HG03565 (cell line): ENCODE results near the gene PHF21B.

Experiments
- ATAC-seq: cut with Tn5 transposase; IDR thresholded peaks from one replicate; pipeline ENCODE4 v1.9.1; 2021; ENCODE audit warnings: mild to moderate bottlenecking, moderate library complexity; ENCODE audit not compliant: unreplicated experiment

The PHF21B gene

DNA sequence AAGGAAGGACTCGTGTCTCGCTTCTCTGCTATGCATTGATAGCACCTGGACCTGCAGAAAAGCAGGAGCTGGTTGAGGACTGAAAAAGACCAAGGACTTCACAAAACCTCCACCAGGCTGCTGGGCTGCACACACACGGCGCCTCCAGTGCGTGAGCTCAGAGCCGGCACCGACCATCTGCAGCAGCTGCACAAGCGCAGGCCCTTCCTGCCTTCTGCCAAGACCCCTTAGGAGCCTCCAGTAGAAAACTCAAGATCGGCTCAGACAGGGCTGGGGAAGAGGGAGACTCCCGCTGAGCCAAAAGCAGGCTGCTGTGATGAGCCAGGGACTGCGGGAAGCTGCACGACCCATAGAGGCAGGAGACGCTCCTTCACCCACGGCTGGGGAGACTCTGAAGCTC lies 70.9 kb downstream of the PHF21B start:
- no peak for ATAC-seq

DNA sequence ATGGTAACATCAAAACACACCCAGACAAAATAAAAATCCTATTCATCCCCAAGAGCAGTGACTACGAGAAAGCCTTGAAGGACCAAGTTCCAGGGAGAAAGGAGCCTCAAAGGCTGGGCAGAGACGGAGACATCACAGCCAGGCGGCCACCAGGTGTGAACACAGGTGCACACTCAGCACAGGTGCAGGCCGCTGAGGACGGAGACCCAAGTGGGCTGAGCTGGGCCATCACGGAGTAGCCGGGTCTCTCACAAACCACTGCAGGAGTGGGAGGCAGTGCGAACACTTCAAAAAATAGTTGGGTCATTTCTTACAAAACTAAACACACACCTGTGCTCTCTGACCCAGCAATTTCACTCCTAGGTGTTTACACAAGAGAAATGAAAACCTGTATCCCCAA lies 72.6 kb downstream of the PHF21B start:
- no peak for ATAC-seq

DNA sequence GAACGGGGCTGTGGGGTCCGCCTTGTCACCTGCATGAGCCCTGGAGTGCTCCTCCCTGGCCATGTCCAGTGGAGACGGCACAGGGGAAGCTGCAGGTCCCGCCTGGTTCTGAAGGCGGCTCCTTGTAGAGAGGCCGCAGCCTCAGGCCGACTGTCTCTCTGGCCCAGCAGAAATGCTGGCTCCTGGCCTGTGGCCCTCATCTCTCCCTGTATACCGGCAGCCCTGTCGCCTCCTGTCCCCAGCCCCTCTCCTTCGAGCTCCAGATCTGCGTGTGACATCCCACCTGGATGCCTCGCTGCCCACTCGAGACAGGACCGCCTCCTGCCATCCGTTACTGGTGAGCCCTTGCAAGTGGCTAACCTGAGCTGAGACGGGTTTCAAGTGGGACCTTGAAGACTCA lies 73.6 kb downstream of the PHF21B start:
- no peak for ATAC-seq

DNA sequence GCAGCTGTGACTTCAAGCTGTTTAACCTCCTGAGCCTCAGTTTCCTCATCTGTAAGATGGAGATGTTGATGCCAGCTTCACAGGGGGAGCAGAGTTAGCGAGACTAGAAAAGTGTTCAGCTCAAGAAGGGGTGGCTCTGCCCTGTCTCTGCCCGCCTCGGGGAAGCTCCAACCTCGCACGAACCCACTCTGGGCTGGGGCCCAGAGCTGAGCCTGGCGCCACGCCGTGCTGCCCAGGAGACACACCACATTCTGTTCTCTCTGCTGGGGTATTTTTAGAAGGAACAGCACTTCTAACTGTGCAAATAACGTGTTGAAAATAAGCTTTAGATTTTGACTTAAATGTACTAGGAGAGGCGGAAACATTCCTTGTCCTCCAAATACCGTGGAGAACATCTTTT lies 74.1 kb downstream of the PHF21B start:
- no peak for ATAC-seq

DNA sequence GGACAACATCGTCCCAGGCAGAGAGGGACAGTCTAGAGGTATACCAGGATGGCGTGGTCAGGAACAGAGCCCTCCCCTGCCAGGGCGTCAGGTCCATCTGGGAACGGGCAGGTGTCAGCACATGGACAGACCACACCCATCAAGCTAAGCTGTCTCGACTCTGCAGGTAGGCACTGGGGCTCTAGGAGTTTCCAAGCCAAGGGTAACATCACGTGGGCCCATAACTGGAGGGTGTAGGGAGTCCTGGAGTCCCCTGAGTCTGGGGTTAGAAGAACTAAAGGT lies 75.4 kb downstream of the PHF21B start:
- no peak for ATAC-seq

DNA sequence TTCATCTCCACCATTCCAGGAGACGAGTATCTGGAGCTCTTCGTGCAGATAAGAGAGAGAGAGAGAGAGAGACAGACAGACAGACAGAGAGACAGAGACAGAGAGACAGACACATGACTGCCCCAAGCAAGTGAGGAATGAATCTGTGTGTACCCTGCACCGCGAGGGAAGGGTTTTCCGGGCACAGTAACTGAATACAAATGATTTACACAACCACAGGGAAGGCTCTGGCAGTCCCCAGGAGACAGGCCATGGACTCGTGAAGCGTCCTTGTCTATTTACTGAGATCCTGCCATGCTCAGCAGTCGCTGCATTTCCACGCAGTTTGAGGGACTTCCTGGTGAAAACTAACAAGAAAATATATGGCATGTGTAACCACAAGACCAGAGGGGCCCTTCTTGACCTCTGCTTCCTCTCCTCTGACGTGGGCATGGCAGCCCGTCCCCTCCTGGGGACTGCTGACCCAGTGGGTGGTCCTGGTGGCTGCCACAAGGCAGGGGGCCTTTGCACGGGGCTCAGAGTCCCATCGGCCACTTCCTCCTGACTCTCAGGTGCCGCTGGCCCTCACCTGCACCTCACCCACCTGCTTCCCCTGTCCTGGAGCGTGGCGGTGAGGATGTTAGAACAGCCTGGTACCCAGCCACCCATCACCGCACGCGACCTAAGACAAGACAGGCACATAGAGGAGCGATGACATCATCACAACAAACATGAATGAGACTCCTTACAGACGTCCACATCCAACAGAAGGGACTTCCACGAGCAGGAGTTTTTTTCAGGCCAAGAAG lies 75.9 kb downstream of the PHF21B start:
- ATAC-seq, result no peak

DNA sequence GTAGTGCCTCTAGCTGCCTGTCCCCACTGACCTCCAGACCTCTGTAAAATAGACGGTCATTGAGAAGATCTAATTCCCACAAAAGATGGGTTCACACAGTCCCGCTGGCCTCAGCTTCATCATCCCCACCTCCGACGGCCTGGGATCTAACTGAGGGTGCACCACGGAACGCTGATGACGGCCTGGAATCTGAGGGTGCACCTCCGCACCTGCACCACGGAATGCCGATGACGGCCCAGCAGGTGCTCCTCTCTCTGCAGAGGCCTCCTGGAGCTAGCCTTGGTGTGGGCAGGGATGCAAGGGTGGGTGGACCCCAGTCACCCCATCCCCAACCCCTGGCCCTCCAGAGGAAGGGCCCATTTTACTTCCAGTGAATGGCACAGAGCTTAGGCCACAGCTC lies 77.3 kb downstream of the PHF21B start:
- no peak for ATAC-seq

DNA sequence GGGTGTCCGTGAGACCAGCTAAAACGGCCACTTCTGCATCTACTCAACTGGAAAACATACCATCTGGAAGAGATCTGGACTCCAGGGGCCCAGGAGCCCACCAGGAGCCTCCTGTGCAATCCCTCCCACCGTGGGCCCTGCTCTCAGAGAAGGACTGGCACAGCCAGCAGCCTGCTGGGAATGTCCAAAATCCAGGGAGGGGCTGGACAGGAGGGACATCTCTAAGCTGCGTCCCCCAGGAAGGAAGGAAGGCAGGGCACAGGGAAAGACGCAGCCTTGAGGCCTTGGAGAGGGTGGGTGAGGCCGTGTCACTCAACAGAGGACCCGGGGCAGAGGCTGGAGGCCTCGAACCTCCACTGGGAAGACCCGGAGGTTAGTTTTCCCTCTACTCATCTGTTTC lies 78.0 kb downstream of the PHF21B start:
- ATAC-seq, result no peak

DNA sequence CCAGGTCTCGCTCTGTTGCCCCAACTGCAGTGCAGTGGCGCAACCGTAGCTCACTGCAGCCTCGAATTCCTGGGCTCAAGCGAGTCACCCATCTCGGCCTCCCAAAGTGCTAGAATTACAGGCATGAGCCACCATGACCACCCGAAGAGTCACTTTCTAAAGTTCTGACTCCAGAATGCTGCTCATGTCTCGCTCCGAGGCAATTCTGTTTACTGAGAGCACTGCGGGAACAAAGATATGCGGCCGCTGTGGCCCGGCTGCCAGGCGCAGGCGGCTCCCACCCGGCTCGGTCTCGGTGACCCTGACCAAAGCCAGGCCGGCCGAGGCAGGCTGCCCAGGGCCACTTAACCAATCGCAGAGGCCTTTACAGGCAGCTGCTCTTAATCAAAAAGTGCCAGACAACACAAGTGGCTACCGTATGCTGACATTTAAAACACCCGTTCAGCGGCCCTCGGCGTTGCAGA lies 78.7 kb downstream of the PHF21B start:
- no peak for ATAC-seq

DNA sequence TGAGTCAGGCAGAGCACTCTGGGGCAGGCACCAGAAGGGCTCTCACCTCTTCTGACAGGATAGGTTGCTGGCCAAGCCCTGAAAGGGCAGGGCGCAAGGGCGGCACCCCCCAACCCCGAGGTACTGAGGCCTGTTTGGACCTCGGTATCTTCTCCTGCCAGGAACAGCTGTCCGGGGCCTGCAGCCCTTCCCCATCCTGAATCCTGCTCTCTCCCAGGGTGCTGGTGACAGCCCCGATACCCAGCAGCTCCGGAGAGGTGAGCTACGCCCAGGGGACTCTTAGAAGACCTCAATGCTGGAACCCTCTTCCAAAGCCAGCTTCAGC lies 79.1 kb downstream of the PHF21B start:
- ATAC-seq, result no peak

DNA sequence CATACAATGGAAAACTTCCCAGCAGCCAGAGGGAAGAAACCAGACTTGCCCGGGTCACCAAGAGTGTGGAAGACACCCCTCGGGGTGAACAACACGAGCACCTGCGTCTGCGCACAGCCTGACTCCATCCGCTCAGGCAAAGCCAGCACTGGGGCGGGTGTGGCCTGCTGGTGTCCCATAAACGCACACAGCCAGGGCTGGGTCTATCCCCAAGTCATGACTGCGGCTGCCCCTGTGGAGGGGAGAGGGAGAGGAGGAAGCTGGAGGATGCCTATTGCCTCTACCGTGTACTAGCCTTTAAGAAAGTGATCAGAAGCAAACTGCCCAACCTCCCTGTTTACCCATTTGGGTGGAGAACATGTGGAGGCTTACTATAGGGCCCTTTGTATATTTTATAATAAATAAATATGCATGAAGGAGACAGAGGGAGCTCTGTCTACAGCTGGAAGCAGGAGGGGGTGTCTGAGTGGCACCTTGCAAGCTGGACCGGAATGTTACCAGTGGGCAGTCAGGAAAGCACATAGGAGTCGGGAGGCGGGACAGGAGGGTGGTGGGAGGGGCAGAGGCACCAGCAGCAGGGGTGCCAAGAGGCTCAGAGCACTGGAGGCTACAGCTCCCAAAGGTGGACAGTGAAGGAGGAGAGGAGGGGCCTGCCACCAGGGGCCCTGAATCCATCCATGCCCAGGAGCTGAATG lies 79.6 kb downstream of the PHF21B start:
- ATAC-seq, result no peak

DNA sequence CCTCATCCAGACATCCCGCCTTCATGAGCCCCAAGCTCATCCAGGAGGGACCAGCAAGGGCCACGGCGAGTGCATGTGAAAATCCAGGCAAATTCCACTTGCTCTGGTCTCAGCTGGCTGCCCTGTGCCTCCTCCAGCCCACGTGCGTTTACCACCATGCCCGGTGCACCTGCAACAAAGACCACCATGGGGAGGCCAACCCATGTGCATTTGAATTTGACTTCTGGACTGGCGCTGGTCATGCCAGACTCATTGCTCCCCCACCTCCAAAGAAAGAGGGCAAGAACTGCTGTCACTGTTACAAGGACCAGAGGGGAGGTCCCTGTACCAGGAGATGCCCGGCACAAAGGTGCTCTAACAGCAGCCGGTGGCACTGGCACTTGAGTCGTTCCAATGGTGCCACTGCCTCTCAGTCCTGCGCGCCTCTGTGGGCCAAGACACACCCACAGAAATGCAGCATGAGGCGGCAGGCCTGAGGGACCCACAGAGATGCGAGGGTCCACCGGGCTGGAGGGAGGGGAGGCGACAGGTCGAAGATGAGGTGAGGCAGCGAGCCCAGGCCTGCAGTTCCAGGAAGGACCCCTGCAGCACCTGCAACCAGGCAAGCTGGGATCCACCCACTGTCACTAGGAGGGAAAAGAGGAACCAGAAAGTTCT lies 80.3 kb downstream of the PHF21B start:
- no peak for ATAC-seq

DNA sequence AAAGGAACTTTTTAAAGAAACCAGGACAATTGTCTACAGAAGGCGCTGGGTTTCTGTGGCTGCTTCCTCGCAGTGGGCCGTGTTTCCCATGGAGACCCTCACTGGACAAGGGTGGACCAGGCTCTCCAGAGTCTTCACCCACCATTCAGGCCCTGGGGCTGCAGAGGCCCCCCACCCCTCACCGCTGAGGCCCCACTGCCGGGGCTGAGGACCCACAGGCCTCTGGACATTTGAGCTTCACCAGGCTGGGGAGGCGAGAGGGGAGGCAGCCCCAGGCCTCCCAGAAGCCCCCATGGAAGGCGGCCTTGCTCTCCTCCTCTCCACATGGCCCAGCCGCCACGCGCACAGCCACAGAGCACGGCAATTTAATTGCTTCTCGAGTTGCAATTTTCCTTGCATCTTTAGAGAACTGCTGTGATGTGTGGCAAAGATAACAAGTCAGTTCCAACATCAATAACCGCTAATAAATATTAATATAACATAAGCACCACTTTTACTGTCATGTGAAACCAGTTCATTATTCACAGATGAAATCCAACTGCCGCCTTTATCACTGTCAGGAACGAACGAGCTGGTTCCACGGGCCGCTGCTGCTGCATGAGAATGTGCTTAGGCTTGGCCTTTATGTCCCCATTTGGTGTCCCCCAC lies 81.0 kb downstream of the PHF21B start:
- ATAC-seq, result no peak

DNA sequence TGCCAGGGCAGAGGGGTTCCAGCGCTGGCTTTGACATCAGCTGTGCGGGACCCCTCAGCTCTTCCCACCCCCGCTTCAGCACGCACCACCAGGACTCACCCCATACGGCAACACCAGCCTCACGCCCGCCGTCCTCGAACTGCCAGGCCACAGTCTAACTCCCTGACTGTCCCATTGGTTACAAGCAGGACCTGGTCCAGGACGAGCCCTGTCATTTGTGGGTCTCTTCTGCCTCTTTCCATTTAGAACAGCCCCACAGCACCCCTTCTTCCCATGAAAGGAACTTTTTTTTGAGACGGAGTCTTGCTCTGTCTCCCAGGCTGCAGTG lies 81.7 kb downstream of the PHF21B start:
- ATAC-seq, result no peak

DNA sequence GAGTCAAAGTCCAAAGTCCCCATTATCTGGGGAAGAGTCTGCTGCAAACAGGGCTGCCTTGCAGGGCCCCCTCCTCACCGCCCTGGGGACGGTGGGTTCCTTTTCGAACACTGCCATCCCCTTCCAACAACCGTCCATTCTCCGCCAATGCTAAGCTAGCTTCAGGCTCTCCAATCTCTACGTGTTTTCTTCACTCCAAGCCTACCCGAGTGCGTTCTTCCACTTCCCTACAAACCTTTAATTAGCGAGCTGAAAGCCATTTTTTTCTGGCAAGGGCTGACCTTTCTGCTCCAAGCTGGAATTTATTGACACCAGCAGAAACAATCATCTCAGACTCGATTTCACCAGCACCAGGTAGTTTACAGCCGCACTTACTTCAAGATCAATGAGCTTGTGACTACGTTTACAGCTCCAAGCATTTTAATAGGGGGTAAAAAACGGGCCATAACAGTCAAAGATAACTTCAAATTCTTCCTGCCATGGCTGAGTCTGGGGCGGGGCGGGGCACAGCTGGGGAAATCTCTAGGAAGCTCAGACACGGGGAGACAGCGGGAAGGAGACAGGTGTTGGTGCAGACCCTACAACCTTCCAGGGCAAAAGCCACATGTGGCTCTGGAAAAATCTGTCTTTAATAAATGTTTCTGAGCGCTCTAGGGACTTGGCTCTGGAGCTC lies 82.2 kb downstream of the PHF21B start:
- no peak for ATAC-seq

DNA sequence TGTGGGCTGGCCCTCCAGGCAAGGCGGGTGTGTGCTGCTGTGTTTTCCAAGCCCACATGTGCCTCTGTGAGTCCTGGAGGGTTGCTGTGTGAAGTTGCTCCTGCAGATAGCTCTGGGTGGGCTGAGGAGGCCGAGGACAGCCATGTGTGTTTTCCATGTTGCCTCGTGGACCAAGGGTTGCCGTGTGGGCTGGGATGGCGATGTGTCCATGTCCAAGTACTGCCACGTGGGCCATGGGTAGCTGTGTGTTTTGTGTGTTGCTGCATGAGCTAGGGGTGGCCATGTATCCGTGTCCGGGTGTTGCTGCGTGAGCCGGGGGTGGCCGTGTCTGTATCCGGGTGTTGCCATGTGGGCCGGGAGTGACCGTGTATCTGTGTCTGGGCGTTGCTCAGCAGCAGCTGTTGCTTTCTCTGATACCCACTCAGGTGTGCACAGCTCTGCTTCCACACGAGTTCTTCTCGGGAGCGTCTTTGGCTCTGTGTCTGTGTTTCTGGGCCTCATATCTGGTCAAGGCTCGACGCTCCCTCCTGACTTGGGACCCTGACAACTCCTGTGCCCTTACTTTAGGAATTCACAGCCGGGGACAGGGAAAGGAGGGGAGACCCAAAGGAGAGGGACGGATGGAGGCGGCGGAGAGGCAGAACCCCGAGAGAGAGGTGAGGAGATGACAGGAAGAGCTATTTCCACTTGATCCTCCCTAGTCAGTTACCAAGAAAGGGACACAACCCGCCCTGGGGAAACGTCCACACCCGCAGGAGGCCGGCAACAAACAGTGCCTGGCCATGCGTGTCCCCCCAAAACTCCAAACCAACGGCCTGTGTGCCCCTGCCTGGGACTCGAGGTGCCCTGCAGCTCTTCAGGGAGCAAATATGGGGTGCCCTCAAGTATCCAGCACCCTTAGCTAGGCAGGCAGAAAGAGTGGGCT lies 83.1 kb downstream of the PHF21B start:
- no peak for ATAC-seq

DNA sequence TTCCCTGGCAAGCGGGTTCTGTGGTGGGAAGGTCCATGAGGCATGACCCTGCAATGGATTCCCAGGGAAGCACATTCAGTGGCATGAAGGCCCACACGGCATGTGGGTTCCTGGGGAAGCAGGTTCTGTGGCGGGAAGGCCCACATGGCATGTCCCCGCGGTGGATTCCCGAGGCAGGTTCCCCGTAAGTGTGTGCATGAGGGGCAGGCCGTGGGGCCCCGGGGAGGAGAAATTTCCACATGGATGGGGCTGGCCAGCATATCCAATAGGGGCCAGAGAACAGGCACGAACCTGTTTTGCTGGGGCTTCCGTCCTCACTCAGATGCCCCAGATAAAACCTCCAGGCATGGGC lies 83.7 kb downstream of the PHF21B start:
- no peak for ATAC-seq

DNA sequence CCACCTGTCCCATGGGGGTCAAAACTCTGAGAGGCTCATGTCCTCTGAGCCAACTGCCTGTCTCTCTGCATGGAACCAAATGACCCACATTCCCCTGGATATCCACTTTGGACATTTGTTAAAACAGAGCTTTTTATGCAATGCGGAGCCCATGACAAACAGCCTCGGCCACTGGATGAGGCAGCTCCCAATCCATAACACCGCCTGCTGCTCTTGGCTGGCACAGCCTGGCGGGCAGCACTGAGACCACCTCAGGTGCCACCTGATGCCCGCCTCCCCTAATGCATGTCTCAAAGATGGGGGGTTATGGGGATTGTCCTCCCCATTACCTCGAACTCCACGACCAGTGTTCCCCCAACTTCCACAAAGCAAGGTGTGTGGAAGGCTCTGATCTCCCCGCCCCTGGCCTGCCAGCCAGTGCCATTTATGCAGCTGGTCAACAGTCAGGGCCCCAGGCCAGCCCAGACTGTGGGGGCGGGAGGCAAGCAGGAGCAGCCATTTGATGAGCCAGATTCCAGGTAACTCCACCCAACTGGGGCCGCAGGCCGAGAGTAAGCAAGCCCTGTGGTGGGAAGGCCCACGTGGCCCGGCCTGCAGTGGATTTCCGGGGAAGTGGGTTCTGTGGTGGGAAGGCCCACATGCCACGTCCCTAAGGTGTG lies 84.2 kb downstream of the PHF21B start:
- no peak for ATAC-seq

DNA sequence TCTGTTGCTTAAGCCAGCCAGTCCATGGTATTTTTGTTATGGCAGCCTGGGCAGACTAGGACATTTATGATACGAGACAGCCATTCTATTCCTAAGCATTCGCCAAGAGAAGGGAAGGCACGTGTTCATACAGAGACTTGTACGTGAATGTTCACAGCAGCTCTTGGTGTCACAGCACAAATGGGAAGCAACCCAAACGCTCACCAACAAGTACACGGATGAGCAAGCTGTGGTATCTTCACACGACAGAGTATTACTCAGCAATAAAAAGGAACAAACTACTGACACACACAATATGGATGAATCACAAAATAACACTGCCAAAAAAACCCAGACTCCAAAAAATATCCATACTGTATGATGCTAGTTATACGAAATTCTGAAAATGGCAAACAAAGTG lies 85.1 kb downstream of the PHF21B start:
- ATAC-seq, result no peak

DNA sequence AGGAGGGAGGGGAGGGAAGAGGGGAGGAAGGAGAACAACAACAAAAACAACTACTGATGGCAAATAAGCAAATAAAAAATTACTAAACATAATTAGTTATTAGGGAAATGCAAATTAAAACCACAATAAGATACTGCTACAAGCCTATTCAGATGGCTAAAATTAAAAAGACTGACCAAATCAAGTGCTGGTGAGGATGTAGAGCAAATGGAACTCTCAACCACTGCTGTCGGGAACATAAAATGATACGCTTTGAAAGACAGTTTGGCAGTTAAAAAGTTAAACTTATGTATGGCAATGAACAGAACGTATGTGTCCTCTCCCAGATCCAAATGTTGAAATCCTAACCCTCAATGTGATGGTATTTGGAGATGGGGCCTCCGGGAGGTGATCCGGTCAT lies 85.7 kb downstream of the PHF21B start:
- ATAC-seq, result no peak
